Measurements from ENCODE around the gene NIT1.

NIT1 gene

GRCh38 chr1:161130266-161130665, 12.4 kb downstream of the NIT1 start:
- H3K4me1 ChIP-seq (ENCODE audit: low read length), result peaks cover 15% of the 10 kb centered on the region
- H3K4me3 ChIP-seq (ENCODE audit: low read length), result no peak overlapping the region
- H3K27me3 ChIP-seq (ENCODE audit: low read depth, low read length), result no peaks in the 10 kb centered on the region
- no peak overlapping the region for H3K9ac ChIP-seq (ENCODE audit: low read length)
- peaks cover 43% of the 10 kb centered on the region for H3K36me3 ChIP-seq (replicated peaks; ENCODE audit: low read depth, low read length)
- H3K27ac ChIP-seq (ENCODE audit: low read length), result no peak overlapping the region
- no peaks in the 10 kb centered on the region for H3K9me3 ChIP-seq (ENCODE audit: insufficient read depth, low read length)
- no peak overlapping the region for H3K4me2 ChIP-seq (ENCODE audit: low read length)
- H3K79me2 ChIP-seq (ENCODE audit: low read length), result peaks cover 60% of the 10 kb centered on the region
- H2AFZ ChIP-seq (ENCODE audit: low read depth, low read length), result no peak overlapping the region
- TF ChIP-seq CTCF (IDR thresholded peaks at IDR 0.05; ENCODE audit: low read depth, low read length) (no peak), EZH2phosphoT487 (IDR thresholded peaks at IDR 0.05; ENCODE audit: low read depth) (no peak)
- H4K20me1 ChIP-seq (ENCODE audit: insufficient read depth, low read length), result 0 out of 2 replicates have a peak, but pooled peaks cover 5% of the 10 kb centered on the region

- no peak for TF ChIP-seq EZH2phosphoT487 (IDR thresholded peaks at IDR 0.05; ENCODE audit: low read depth)
- TF ChIP-seq CTCF (IDR thresholded peaks at IDR 0.05; ENCODE audit: low read depth, low read length), result no peak
- Histone ChIP-seq H3K36me3 (replicated peaks; ENCODE audit: low read depth, low read length) (peaks cover 34% of the 10 kb centered on the region), H2AFZ (ENCODE audit: low read depth, low read length) (no peak overlapping the region), H3K79me2 (ENCODE audit: low read length) (peaks cover 51% of the 10 kb centered on the region), H3K4me1 (ENCODE audit: low read length) (peaks cover 15% of the 10 kb centered on the region), H3K9ac (ENCODE audit: low read length) (peak overlapping the region; percentile 82), H3K4me3 (ENCODE audit: low read length) (peak overlapping the region; percentile 88), H3K27ac (ENCODE audit: low read length) (peak overlapping the region; percentile 68), H4K20me1 (ENCODE audit: insufficient read depth, low read length) (0 out of 2 replicates have a peak, but pooled peaks cover 5% of the 10 kb centered on the region), H3K4me2 (ENCODE audit: low read length) (peak overlapping the region; percentile 95), H3K9me3 (ENCODE audit: insufficient read depth, low read length) (no peaks in the 10 kb centered on the region), H3K27me3 (ENCODE audit: low read depth, low read length) (no peaks in the 10 kb centered on the region)
These were observed 13.9 kb downstream of the NIT1 start for GRCh38 chr1:161131523-161132409.

- H3K4me3 ChIP-seq (ENCODE audit: low read length), result peak within 1 kb of the TSS; percentile 88
- no peaks in the 10 kb centered on the region for H3K9me3 ChIP-seq (ENCODE audit: insufficient read depth, low read length)
- TF ChIP-seq EZH2phosphoT487 (IDR thresholded peaks at IDR 0.05; ENCODE audit: low read depth), result no peak
- no peak for TF ChIP-seq CTCF (IDR thresholded peaks at IDR 0.05; ENCODE audit: low read depth, low read length)
- H3K4me1 ChIP-seq (ENCODE audit: low read length), result peaks cover 15% of the 10 kb centered on the region
- H3K27ac ChIP-seq (ENCODE audit: low read length), result peak within 1 kb of the TSS; percentile 68
- H2AFZ ChIP-seq (ENCODE audit: low read depth, low read length), result peak within 1 kb of the TSS; percentile 88
- H3K4me2 ChIP-seq (ENCODE audit: low read length), result peak within 1 kb of the TSS; percentile 95
- 0 out of 2 replicates have a peak, but pooled peaks cover 5% of the 10 kb centered on the region for H4K20me1 ChIP-seq (ENCODE audit: insufficient read depth, low read length)
- H3K79me2 ChIP-seq (ENCODE audit: low read length), result peaks cover 42% of the 10 kb centered on the region
- H3K36me3 ChIP-seq (replicated peaks; ENCODE audit: low read depth, low read length), result peaks cover 25% of the 10 kb centered on the region
- no peaks in the 10 kb centered on the region for H3K27me3 ChIP-seq (ENCODE audit: low read depth, low read length)
- peak within 1 kb of the TSS; percentile 82 for H3K9ac ChIP-seq (ENCODE audit: low read length)
These were observed 14.7 kb downstream of the NIT1 start, which contains the start of gene DEDD for GRCh38 chr1:161132410-161133219. Gene DEDD, minus strand, starts transcription at chr1:161132667. Its CDS starts 8,205 bp downstream, at chr1:161124462.
